ENCODE measurements around the gene OPN4.
A peak's percentile ranks its signal among the peaks of the same experiment; 100 is the strongest.

OPN4 gene

GRCh38 chr10:86647773-86648703 is 6.3 kb upstream of the OPN4 start:
- no peak for DNase-seq (ENCODE audit: low read depth)

GRCh38 chr10:86648704-86649427 is 5.5 kb upstream of the OPN4 start:
- DNase-seq (ENCODE audit: low read depth): peak; percentile 64

GRCh38 chr10:86649471-86650150 is 4.7 kb upstream of the OPN4 start:
- no peak for DNase-seq (ENCODE audit: low read depth)

- DNase-seq (ENCODE audit: low read depth): no peak
Observed at GRCh38 chr10:86650151-86650550, 4.2 kb upstream of the OPN4 start.

- DNase-seq (ENCODE audit: low read depth): no peak
Observed at GRCh38 chr10:86651021-86651471, 3.3 kb upstream of the OPN4 start.

- no peak for DNase-seq (ENCODE audit: low read depth)
Observed at GRCh38 chr10:86651631-86652331, 2.6 kb upstream of the OPN4 start.

- DNase-seq (ENCODE audit: low read depth): no peak
Observed at GRCh38 chr10:86652361-86653202, 1.8 kb upstream of the OPN4 start.

GRCh38 chr10:86653379-86653778 is 968 bp upstream of the OPN4 start:
- DNase-seq (ENCODE audit: low read depth): no peak

GRCh38 chr10:86653987-86654386 is 360 bp upstream of the OPN4 start:
- DNase-seq (ENCODE audit: low read depth): no peak

GRCh38 chr10:86655173-86655540 is 810 bp downstream of the OPN4 start:
- no peak for DNase-seq (ENCODE audit: low read depth)

- no peak for DNase-seq (ENCODE audit: low read depth)
Observed at GRCh38 chr10:86655596-86655995, 1.2 kb downstream of the OPN4 start.

GRCh38 chr10:86657011-86657395 is 2.7 kb downstream of the OPN4 start:
- DNase-seq (ENCODE audit: low read depth): no peak

- no peak for DNase-seq (ENCODE audit: low read depth)
Observed at GRCh38 chr10:86657396-86658011, 3.2 kb downstream of the OPN4 start.

GRCh38 chr10:86658261-86658741 is 4.0 kb downstream of the OPN4 start:
- no peak for DNase-seq (ENCODE audit: low read depth)

GRCh38 chr10:86658751-86659150 is 4.4 kb downstream of the OPN4 start:
- DNase-seq (ENCODE audit: low read depth): no peak

- no peak for DNase-seq (ENCODE audit: low read depth)
Observed at GRCh38 chr10:86659161-86659691, 4.9 kb downstream of the OPN4 start.

GRCh38 chr10:86659721-86660453 is 5.5 kb downstream of the OPN4 start:
- no peak for DNase-seq (ENCODE audit: low read depth)

- DNase-seq (ENCODE audit: low read depth): no peak
Observed at GRCh38 chr10:86661161-86662025, 7.0 kb downstream of the OPN4 start.

All from HS-27A (cell line).